ENCODE measurements around the gene TMEM135. TPM values are rescaled to one million over a fixed set of nuclear protein-coding genes. Genes with fewer than 3 reads are reported as not detected.

The TMEM135 gene
- total and polyA plus RNA-seq, 2 experiments from 2014 or later = 11.0 to 11.9 TPM

- no peak for DNase-seq
Observed at GRCh38 chr11:87030458-87031054, 7.2 kb upstream of the TMEM135 start.

DNA sequence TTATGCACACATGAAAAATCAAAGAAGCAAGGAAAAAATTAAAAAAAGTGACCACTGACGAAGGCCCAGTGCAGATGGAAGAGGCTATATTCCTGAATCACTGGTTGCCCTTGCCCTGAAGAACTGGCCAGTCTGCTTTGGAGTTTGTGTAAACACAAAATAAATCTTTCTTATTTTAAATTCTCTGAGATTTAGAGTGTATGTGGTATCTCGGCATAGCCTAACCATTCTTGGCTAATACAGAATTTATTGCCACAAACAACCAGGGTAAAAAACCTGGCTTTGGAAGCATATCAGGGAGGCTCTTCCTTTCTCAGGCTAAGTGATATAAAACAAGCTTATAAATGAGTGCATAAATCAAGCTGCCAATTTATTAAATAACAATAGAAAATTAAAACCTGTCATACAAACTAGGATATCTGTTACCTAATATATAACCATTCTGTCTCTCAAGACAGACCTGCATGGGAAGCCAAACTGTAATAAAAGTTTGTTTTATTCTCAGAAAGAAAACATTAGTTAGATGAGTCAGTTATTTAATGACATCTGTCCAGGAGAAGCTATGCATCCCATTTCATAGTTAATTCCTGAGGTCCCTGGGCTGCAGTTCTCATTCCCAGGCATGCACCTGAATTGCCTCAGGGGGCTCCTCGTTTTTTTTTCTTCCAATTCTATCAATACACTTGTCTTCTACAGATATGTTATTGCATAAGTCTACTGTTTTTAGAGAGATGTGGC, 6.1 kb upstream of the TMEM135 start:
- 23 to 37% methylated on average over 3 of the region's 3 CpGs for WGBS, 2 experiments (ENCODE audit: low coverage in 1 of 2, low lambda C conversion rate in 2 of 2, missing lambda C conversion rate in 2 of 2)
- H3K27me3 ChIP-seq (replicated peaks; ENCODE audit: insufficient read depth) = no peaks in the 10 kb centered on the region
- H3K9me2 ChIP-seq (ENCODE audit: insufficient read depth) = no peaks in the 10 kb centered on the region
- H3K4me2 ChIP-seq (ENCODE audit: unreplicated experiment) = no peak overlapping the region
- no peak for DNase-seq
- H3K79me2 ChIP-seq (ENCODE audit: insufficient read depth) = no peaks in the 10 kb centered on the region
- no peak overlapping the region for H3K27ac ChIP-seq
- no peaks in the 10 kb centered on the region for H4K20me1 ChIP-seq (ENCODE audit: insufficient read depth)
- H3K9me3 ChIP-seq (ENCODE audit: low read depth) = no peaks in the 10 kb centered on the region
- H3K4me3 ChIP-seq = no peak overlapping the region
- no peak overlapping the region for H3K9ac ChIP-seq
- TF ChIP-seq EZH2 (IDR thresholded peaks at IDR 0.05; ENCODE audit: insufficient read depth, poor library complexity, severe bottlenecking) (no peak), EZH2phosphoT487 (IDR thresholded peaks at IDR 0.05; ENCODE audit: insufficient read depth, low read depth) (no peak)
- H2AFZ ChIP-seq = no peak overlapping the region
- in situ Hi-C loops (cut with MboI) = no loop called here
- H3F3A ChIP-seq (ENCODE audit: insufficient read depth) = peaks cover 4% of the 10 kb centered on the region
- H3K36me3 ChIP-seq (ENCODE audit: low read depth) = no peaks in the 10 kb centered on the region
- H3K4me1 ChIP-seq (ENCODE audit: insufficient read depth) = 0 out of 2 replicates have a peak, but pooled peaks cover 3% of the 10 kb centered on the region

More at GRCh38 chr11:87030458-87031054, 7.2 kb upstream of the TMEM135 start:
- Histone ChIP-seq H3K36me3 (ENCODE audit: low read depth) (no peaks in the 10 kb centered on the region), H2AFZ (no peak overlapping the region), H3K27me3 (replicated peaks; ENCODE audit: insufficient read depth) (no peaks in the 10 kb centered on the region), H3K4me1 (ENCODE audit: insufficient read depth) (0 out of 2 replicates have a peak, but pooled peaks cover 3% of the 10 kb centered on the region), H4K20me1 (ENCODE audit: insufficient read depth) (no peaks in the 10 kb centered on the region), H3K9me3 (ENCODE audit: low read depth) (no peaks in the 10 kb centered on the region), H3F3A (ENCODE audit: insufficient read depth) (peaks cover 1% of the 10 kb centered on the region), H3K9me2 (ENCODE audit: insufficient read depth) (no peaks in the 10 kb centered on the region), H3K27ac (no peak overlapping the region), H3K79me2 (ENCODE audit: insufficient read depth) (no peaks in the 10 kb centered on the region), H3K4me2 (ENCODE audit: unreplicated experiment) (no peak overlapping the region), H3K4me3 (no peak overlapping the region), H3K9ac (no peak overlapping the region)
- WGBS, 2 experiments (ENCODE audit: low coverage in 1 of 2, low lambda C conversion rate in 2 of 2, missing lambda C conversion rate in 2 of 2) = 75 to 76% methylated on average over 5 of the region's 5 CpGs
- in situ Hi-C loops (cut with MboI) = no loop called here
- TF ChIP-seq EZH2 (IDR thresholded peaks at IDR 0.05; ENCODE audit: insufficient read depth, poor library complexity, severe bottlenecking) = no peak
- no peak for TF ChIP-seq EZH2phosphoT487 (IDR thresholded peaks at IDR 0.05; ENCODE audit: insufficient read depth, low read depth)

DNA sequence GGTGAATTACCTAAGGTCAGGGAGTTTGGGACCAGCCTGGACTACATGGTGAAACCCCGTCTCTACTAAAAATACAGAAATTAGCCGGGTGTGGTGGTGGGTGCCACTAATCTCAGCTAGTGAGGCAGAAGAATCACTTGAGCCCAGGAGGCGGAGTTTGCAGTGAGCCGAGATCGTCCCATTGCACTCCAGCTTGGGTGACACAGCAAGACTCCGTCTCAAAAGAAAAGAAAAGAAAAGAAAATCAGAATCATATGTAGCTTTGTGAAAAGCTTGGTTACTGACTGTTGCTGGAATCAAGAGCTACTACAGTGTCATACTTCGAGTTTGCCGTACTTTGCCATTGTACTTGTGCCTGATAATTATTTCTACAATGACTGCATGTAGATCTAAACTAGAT, 4.2 kb upstream of the TMEM135 start:
- Histone ChIP-seq H3K27me3 (replicated peaks; ENCODE audit: insufficient read depth) (no peaks in the 10 kb centered on the region), H3K9ac (no peak overlapping the region), H3K4me3 (peak overlapping the region; percentile 45), H3K4me1 (ENCODE audit: insufficient read depth) (peaks cover 5% of the 10 kb centered on the region; the same call in 1 of the 2 replicates), H2AFZ (peak overlapping the region; percentile 75), H3K36me3 (ENCODE audit: low read depth) (no peaks in the 10 kb centered on the region), H3K27ac (no peak overlapping the region), H3K4me2 (ENCODE audit: unreplicated experiment) (peak overlapping the region; percentile 62), H3K9me2 (ENCODE audit: insufficient read depth) (no peaks in the 10 kb centered on the region), H3K9me3 (ENCODE audit: low read depth) (no peaks in the 10 kb centered on the region), H4K20me1 (ENCODE audit: insufficient read depth) (no peaks in the 10 kb centered on the region), H3K79me2 (ENCODE audit: insufficient read depth) (peaks cover 7% of the 10 kb centered on the region), H3F3A (ENCODE audit: insufficient read depth) (peaks cover 4% of the 10 kb centered on the region)
- DNase-seq = peak; percentile 24
- in situ Hi-C loops (cut with MboI) = no loop called here
- WGBS, 2 experiments (ENCODE audit: low coverage in 1 of 2, low lambda C conversion rate in 2 of 2, missing lambda C conversion rate in 2 of 2) = 10% methylated on average over 8 of the region's 8 CpGs
- TF ChIP-seq EZH2 (IDR thresholded peaks at IDR 0.05; ENCODE audit: insufficient read depth, poor library complexity, severe bottlenecking) = no peak

- TF ChIP-seq EZH2phosphoT487 (IDR thresholded peaks at IDR 0.05; ENCODE audit: insufficient read depth, low read depth) = no peak
- TF ChIP-seq EZH2 (IDR thresholded peaks at IDR 0.05; ENCODE audit: insufficient read depth, poor library complexity, severe bottlenecking) = no peak
- H3F3A ChIP-seq (ENCODE audit: insufficient read depth) = peaks cover 4% of the 10 kb centered on the region
- H3K79me2 ChIP-seq (ENCODE audit: insufficient read depth) = peaks cover 32% of the 10 kb centered on the region
- H2AFZ ChIP-seq = peak overlapping the region; percentile 36; the same call in 1 of the 2 replicates
- H3K9ac ChIP-seq = no peak overlapping the region
- H3K4me2 ChIP-seq (ENCODE audit: unreplicated experiment) = no peak overlapping the region
- no peak overlapping the region for H3K4me3 ChIP-seq
- no peaks in the 10 kb centered on the region for H3K9me3 ChIP-seq (ENCODE audit: low read depth)
- H3K36me3 ChIP-seq (ENCODE audit: low read depth) = no peaks in the 10 kb centered on the region
- H3K4me1 ChIP-seq (ENCODE audit: insufficient read depth) = peaks cover 19% of the 10 kb centered on the region
- no peaks in the 10 kb centered on the region for H3K9me2 ChIP-seq (ENCODE audit: insufficient read depth)
- 79 to 82% methylated on average over 12 of the region's 12 CpGs for WGBS, 2 experiments (ENCODE audit: low coverage in 1 of 2, low lambda C conversion rate in 2 of 2, missing lambda C conversion rate in 2 of 2)
- DNase-seq = no peak
- H4K20me1 ChIP-seq (ENCODE audit: insufficient read depth) = no peaks in the 10 kb centered on the region
- no peaks in the 10 kb centered on the region for H3K27me3 ChIP-seq (replicated peaks; ENCODE audit: insufficient read depth)
- H3K27ac ChIP-seq = no peak overlapping the region
- in situ Hi-C loops (cut with MboI) = no loop called here
Observed at GRCh38 chr11:87035976-87036583, 1.7 kb upstream of the TMEM135 start.
